ENCODE data around the gene WDR70. TPM values are rescaled to one million over a fixed set of nuclear protein-coding genes. Genes with fewer than 3 reads are reported as not detected.
"Not testable (repeated sequence)": the region's sequence is repeated elsewhere in the genome, so short reads cannot be mapped to it uniquely, and the experiment has no call there.

Gene WDR70
- total and polyA plus RNA-seq, 2 donors (not counting 1 experiment from before 2014, with no cell fraction given), result 31.4 to 34.0 TPM

- not testable (repeated sequence) for H3K36me3 ChIP-seq (ENCODE audit: control insufficient read depth, insufficient read depth, low read length); H3K27me3 ChIP-seq (ENCODE audit: control insufficient read depth, insufficient read depth, low read length); H3K4me2 ChIP-seq (ENCODE audit: extremely low read depth, insufficient read depth, low read length); H4K20me1 ChIP-seq (ENCODE audit: control insufficient read depth, extremely low read depth, insufficient read depth, low read length); H3K9ac ChIP-seq (ENCODE audit: insufficient read depth, low read length); H2AFZ ChIP-seq (ENCODE audit: low read length); H3K4me1 ChIP-seq (ENCODE audit: control insufficient read depth, extremely low read depth, insufficient read depth, low read length); H3K79me2 ChIP-seq (ENCODE audit: control insufficient read depth, insufficient read depth, low read length); H3K27ac ChIP-seq (ENCODE audit: insufficient read depth, low read length); H3K4me3 ChIP-seq (replicated peaks in 1 of 4; ENCODE audit: control extremely low read depth in 1 of 4, insufficient read depth in 1 of 4, low read depth in 3 of 4, low read length in 4 of 4); H3K9me3 ChIP-seq (ENCODE audit: control insufficient read depth, insufficient read depth, low read depth, low read length)
- peak in 1 of 2 donors; percentile 23 for DNase-seq (ENCODE audit: low read depth in 2 of 2)
Observed at GRCh38 chr5:37469383-37469782, 90.3 kb downstream of the WDR70 start.

- H3K4me2 ChIP-seq (ENCODE audit: extremely low read depth, insufficient read depth, low read length), result no peak overlapping the region
- TF ChIP-seq EZH2 (IDR thresholded peaks at IDR 0.05; ENCODE audit: low read length, missing control alignments), result no peak
- no peak overlapping the region for H3K4me3 ChIP-seq (replicated peaks in 1 of 4; ENCODE audit: control extremely low read depth in 1 of 4, insufficient read depth in 1 of 4, low read depth in 3 of 4, low read length in 4 of 4)
- H3K4me1 ChIP-seq (ENCODE audit: control insufficient read depth, extremely low read depth, insufficient read depth, low read length), result no peaks in the 10 kb centered on the region
- no peak for DNase-seq (ENCODE audit: low read depth in 2 of 2)
- H3K79me2 ChIP-seq (ENCODE audit: control insufficient read depth, insufficient read depth, low read length), result no peaks in the 10 kb centered on the region
- no peaks in the 10 kb centered on the region for H4K20me1 ChIP-seq (ENCODE audit: control insufficient read depth, extremely low read depth, insufficient read depth, low read length)
- no peak overlapping the region for H2AFZ ChIP-seq (ENCODE audit: low read length)
- no peak overlapping the region for H3K9ac ChIP-seq (ENCODE audit: insufficient read depth, low read length)
- H3K36me3 ChIP-seq (ENCODE audit: control insufficient read depth, insufficient read depth, low read length), result no peaks in the 10 kb centered on the region
- H3K27ac ChIP-seq (ENCODE audit: insufficient read depth, low read length), result no peak overlapping the region
- no peaks in the 10 kb centered on the region for H3K27me3 ChIP-seq (ENCODE audit: control insufficient read depth, insufficient read depth, low read length)
- no peaks in the 10 kb centered on the region for H3K9me3 ChIP-seq (ENCODE audit: control insufficient read depth, insufficient read depth, low read depth, low read length)
Observed at GRCh38 chr5:37471666-37472197, 92.6 kb downstream of the WDR70 start.

GRCh38 chr5:37477426-37477825 lies 98.3 kb downstream of the WDR70 start:
- H4K20me1 ChIP-seq (ENCODE audit: control insufficient read depth, extremely low read depth, insufficient read depth, low read length), result no peaks in the 10 kb centered on the region
- H3K4me1 ChIP-seq (ENCODE audit: control insufficient read depth, extremely low read depth, insufficient read depth, low read length), result no peaks in the 10 kb centered on the region
- TF ChIP-seq CTCF (conservative IDR thresholded peaks at IDR 0.05 in 1 of 2, IDR thresholded peaks at IDR 0.05 in 1 of 2; ENCODE audit: low read depth in 1 of 2, low read length in 2 of 2) (no peak), EZH2 (IDR thresholded peaks at IDR 0.05; ENCODE audit: low read length, missing control alignments) (no peak)
- no peaks in the 10 kb centered on the region for H3K9me3 ChIP-seq (ENCODE audit: control insufficient read depth, insufficient read depth, low read depth, low read length)
- no peak for DNase-seq (ENCODE audit: low read depth in 2 of 2)
- H3K27me3 ChIP-seq (ENCODE audit: control insufficient read depth, insufficient read depth, low read length), result no peaks in the 10 kb centered on the region
- H3K4me2 ChIP-seq (ENCODE audit: extremely low read depth, insufficient read depth, low read length), result no peak overlapping the region
- H3K27ac ChIP-seq (ENCODE audit: insufficient read depth, low read length), result no peak overlapping the region
- H3K36me3 ChIP-seq (ENCODE audit: control insufficient read depth, insufficient read depth, low read length), result no peaks in the 10 kb centered on the region
- no peaks in the 10 kb centered on the region for H3K79me2 ChIP-seq (ENCODE audit: control insufficient read depth, insufficient read depth, low read length)
- no peak overlapping the region for H2AFZ ChIP-seq (ENCODE audit: low read length)
- no peak overlapping the region for H3K4me3 ChIP-seq (replicated peaks in 1 of 4; ENCODE audit: control extremely low read depth in 1 of 4, insufficient read depth in 1 of 4, low read depth in 3 of 4, low read length in 4 of 4)
- no peak overlapping the region for H3K9ac ChIP-seq (ENCODE audit: insufficient read depth, low read length)

GRCh38 chr5:37478121-37478894 lies 99.2 kb downstream of the WDR70 start:
- no peaks in the 10 kb centered on the region for H3K9me3 ChIP-seq (ENCODE audit: control insufficient read depth, insufficient read depth, low read depth, low read length)
- H3K4me1 ChIP-seq (ENCODE audit: control insufficient read depth, extremely low read depth, insufficient read depth, low read length), result no peaks in the 10 kb centered on the region
- H2AFZ ChIP-seq (ENCODE audit: low read length), result no peak overlapping the region
- H3K4me3 ChIP-seq (replicated peaks in 1 of 4; ENCODE audit: control extremely low read depth in 1 of 4, insufficient read depth in 1 of 4, low read depth in 3 of 4, low read length in 4 of 4), result no peak overlapping the region
- H3K36me3 ChIP-seq (ENCODE audit: control insufficient read depth, insufficient read depth, low read length), result no peaks in the 10 kb centered on the region
- TF ChIP-seq EZH2 (IDR thresholded peaks at IDR 0.05; ENCODE audit: low read length, missing control alignments) (no peak), CTCF (conservative IDR thresholded peaks at IDR 0.05 in 1 of 2, IDR thresholded peaks at IDR 0.05 in 1 of 2; ENCODE audit: low read depth in 1 of 2, low read length in 2 of 2) (no peak)
- H3K27ac ChIP-seq (ENCODE audit: insufficient read depth, low read length), result no peak overlapping the region
- no peak for DNase-seq (ENCODE audit: low read depth in 2 of 2)
- H3K79me2 ChIP-seq (ENCODE audit: control insufficient read depth, insufficient read depth, low read length), result no peaks in the 10 kb centered on the region
- H3K9ac ChIP-seq (ENCODE audit: insufficient read depth, low read length), result no peak overlapping the region
- H3K4me2 ChIP-seq (ENCODE audit: extremely low read depth, insufficient read depth, low read length), result no peak overlapping the region
- H3K27me3 ChIP-seq (ENCODE audit: control insufficient read depth, insufficient read depth, low read length), result no peaks in the 10 kb centered on the region
- H4K20me1 ChIP-seq (ENCODE audit: control insufficient read depth, extremely low read depth, insufficient read depth, low read length), result no peaks in the 10 kb centered on the region

- not testable (repeated sequence) for H3K4me2 ChIP-seq (ENCODE audit: extremely low read depth, insufficient read depth, low read length); H3K27me3 ChIP-seq (ENCODE audit: control insufficient read depth, insufficient read depth, low read length); H3K27ac ChIP-seq (ENCODE audit: insufficient read depth, low read length); H4K20me1 ChIP-seq (ENCODE audit: control insufficient read depth, extremely low read depth, insufficient read depth, low read length); H3K4me1 ChIP-seq (ENCODE audit: control insufficient read depth, extremely low read depth, insufficient read depth, low read length); H3K4me3 ChIP-seq (replicated peaks in 1 of 4; ENCODE audit: control extremely low read depth in 1 of 4, insufficient read depth in 1 of 4, low read depth in 3 of 4, low read length in 4 of 4); H3K9me3 ChIP-seq (ENCODE audit: control insufficient read depth, insufficient read depth, low read depth, low read length); H3K9ac ChIP-seq (ENCODE audit: insufficient read depth, low read length); DNase-seq (ENCODE audit: low read depth in 2 of 2); H3K79me2 ChIP-seq (ENCODE audit: control insufficient read depth, insufficient read depth, low read length); H3K36me3 ChIP-seq (ENCODE audit: control insufficient read depth, insufficient read depth, low read length); H2AFZ ChIP-seq (ENCODE audit: low read length)
Observed at GRCh38 chr5:37481395-37481794, 102.3 kb downstream of the WDR70 start.

All from fibroblast of lung (primary cell).